GM12873 (cell line): ENCODE results near the gene SLC24A1.

Experiments used
- TF ChIP-seq, protein P1 (sequence below): IDR thresholded peaks from 2 replicates; pipeline ENCODE4 v1.5.1; 2012; ENCODE audit warnings: low read depth, mild to moderate bottlenecking, moderate library complexity, low read length, control low read depth; ENCODE audit not compliant: insufficient read depth; ENCODE audit errors: missing control alignments

Gene SLC24A1

DNA sequence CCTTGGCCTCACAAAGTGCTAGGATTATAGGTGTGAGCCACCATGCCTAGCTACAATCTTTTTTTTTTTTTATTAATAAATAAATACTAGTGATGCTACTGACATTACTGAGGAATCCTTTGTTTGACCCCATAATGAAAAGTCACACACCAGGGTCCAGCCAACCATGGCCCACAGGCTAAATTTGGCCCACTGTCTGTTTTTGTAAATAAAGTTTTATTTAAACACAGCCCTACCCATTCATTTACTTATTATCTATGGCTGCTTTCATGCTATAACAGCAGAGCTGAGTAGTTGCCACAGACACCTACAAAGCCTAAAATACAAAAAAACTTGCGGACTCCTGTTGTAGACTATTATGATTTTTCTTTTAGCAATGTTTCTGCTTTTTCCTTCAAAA lies 18.2 kb upstream of the SLC24A1 start:
- TF ChIP-seq, protein P1, sequence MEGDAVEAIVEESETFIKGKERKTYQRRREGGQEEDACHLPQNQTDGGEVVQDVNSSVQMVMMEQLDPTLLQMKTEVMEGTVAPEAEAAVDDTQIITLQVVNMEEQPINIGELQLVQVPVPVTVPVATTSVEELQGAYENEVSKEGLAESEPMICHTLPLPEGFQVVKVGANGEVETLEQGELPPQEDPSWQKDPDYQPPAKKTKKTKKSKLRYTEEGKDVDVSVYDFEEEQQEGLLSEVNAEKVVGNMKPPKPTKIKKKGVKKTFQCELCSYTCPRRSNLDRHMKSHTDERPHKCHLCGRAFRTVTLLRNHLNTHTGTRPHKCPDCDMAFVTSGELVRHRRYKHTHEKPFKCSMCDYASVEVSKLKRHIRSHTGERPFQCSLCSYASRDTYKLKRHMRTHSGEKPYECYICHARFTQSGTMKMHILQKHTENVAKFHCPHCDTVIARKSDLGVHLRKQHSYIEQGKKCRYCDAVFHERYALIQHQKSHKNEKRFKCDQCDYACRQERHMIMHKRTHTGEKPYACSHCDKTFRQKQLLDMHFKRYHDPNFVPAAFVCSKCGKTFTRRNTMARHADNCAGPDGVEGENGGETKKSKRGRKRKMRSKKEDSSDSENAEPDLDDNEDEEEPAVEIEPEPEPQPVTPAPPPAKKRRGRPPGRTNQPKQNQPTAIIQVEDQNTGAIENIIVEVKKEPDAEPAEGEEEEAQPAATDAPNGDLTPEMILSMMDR, result no peak

- TF ChIP-seq, protein P1, result peak; percentile 72
Observed at GRCh38 chr15:65610871-65611718, 10.6 kb upstream of the SLC24A1 start, which contains the start of gene INTS14. TSS of gene INTS14 (minus strand) at chr15:65611131. CDS start at chr15:65607380, 3,751 bp downstream.

- TF ChIP-seq, protein P1, result no peak
Observed at GRCh38 chr15:65611888-65612615, 9.7 kb upstream of the SLC24A1 start.

- TF ChIP-seq, protein P1, result no peak
Observed at GRCh38 chr15:65612616-65612946, 9.2 kb upstream of the SLC24A1 start.

DNA sequence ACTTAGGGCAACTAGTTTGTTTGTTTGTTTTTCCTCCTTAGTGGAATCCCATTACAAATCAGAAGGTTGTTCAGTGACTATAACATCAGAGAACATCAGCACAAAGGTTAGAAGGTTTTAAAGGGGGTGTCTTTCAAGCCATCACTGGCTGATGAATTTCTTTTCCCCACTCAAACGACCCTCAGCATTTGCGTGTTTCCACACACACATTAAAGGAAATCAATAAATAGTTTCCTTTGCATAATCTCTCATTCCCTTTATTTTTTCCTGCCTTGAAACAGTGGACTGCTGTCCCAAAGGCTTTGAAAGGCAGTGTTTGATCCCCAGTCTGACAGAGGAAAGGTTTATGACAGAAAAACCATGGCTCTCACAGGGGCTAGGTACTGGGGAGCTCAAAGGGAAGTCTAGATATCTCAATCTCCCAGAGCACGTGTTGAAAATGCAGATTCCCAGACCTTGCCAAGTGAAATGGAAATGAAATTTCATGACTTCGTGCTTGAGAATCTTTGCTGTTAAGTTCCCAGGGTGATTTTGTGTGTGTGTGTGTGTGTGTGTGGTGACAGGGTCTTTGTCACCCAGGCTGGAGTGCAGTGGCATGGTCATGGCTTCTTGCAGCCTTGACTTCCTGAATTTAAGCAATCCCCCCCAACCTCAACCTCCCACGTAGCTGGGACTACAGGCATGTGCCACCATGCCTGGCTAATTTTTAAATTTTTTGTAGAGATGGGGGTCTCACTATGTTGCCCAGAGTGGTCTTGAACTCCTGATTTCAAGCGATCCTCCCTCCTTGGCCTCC lies 8.6 kb upstream of the SLC24A1 start:
- TF ChIP-seq, protein P1, result no peak

DNA sequence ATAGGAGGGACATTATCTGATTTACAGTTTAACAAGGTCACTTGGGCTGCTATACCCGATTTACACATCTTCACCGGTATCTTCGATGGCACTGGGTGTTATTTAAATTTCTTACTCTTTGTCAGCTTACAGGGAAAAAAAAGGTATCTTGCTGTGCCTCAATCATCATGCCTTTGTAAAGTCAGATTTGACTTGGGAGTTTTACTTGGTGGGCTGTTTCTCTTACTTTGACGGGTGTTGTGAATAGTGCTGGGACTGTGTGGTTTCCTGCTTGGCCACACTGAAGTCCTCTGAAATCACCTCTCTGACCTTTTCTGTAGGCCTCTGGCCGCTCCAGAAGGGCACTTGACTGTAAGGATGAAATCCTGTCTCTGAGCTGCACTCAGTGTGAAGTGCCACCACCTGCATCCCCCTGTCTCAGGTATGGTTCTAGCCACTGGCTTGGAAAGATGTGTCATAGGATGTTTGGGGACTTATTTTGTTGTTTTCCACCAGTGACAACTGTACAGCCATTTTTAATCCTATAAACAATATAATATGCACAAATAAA lies 3.1 kb upstream of the SLC24A1 start:
- TF ChIP-seq, protein P1, result no peak
